HG03439 (cell line): Measurements from ENCODE around the gene TCAIM.
"Not testable (repeated sequence)": the region's sequence is repeated elsewhere in the genome, so short reads cannot be mapped to it uniquely, and the experiment has no call there.

Experiments used
- ATAC-seq: cut with Tn5 transposase; IDR thresholded peaks from one replicate; pipeline ENCODE4 v1.9.1; 2021; ENCODE audit warnings: mild to moderate bottlenecking, moderate library complexity; ENCODE audit not compliant: unreplicated experiment

Gene TCAIM

DNA sequence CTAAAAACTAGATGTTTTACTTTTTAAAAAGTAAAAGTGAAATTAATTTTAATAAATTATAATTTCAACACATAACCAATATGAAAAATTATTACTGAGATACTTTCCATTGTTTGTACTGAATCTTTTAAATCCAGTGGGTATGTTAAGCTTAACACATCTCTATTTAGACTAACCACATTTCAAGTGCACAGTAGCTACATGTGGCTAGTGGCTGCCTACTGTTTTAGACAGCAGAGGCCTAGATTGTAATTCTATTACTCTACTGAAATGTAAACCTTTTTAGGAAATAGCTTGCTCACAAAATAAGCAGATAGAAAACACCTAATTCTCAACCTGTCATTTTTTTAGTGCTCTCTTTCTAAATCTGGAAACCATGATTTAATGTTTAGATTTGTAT, 4.9 kb downstream of the TCAIM start:
- ATAC-seq: no peak

DNA sequence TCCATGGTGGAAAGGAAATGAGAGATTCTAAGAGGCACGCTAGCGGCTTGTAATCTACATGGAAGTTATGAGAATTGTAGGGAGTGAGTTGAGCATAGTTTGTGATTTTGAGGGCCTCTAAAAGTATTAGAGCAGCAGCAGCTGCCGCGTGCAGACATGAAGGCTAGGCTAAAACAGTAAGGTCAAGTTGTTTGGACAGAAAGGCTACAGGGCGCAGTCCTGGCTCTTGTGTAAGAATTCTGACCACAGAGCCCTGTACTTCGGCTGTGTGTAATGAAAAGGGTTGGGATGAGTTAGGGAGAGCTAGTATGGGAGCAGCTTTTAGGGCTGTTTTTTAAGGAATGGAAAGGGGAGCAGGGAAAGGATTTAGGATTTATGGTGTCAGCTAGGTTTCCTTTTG, 8.0 kb downstream of the TCAIM start:
- ATAC-seq: not testable (repeated sequence)

DNA sequence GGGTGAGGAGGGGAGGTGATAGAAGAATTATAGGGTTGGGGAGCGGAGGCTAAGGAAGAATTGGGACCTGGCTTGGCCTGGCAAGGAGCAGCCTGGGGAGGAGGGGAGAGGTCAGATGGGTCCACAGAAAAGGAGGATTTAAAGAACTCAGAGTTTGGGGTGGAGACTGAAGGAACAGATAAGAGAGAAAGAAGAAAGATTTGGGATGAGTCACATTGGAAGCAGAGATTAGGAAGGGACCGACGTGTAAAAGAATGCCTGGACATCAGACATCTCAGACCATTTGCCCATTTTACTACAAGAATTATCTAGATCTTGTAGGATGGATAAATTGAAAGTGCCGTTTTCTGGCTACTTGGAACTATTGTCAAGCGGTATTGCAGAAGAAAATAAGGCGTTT, 10.4 kb downstream of the TCAIM start:
- ATAC-seq: no peak

DNA sequence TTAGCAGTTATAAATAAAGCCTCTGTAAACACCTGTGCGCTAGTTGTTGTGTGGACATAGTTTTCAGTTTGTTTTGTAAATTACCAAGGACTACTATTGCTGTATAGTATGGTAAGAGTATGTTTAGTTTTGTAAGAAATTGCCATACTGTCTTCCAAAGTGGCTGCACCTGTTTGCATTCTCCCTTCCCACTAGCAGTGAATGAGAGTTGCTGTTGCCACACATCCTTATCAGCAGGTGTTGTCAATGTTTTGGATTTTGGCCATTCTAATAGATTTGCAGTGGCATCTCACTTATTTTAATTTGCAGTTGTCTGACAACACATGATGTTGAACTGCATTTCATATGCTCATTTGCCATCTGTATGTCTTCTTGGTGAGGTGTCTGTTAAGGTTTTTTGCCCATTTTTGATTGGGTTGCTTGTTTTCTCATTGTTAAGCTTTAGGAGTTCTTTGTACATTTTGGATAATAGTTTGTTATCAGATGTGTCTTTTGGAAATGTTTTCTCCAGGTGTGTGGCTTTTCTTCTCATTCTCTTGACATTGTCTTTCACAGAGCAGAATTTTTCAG, 14.9 kb downstream of the TCAIM start:
- ATAC-seq: no peak

DNA sequence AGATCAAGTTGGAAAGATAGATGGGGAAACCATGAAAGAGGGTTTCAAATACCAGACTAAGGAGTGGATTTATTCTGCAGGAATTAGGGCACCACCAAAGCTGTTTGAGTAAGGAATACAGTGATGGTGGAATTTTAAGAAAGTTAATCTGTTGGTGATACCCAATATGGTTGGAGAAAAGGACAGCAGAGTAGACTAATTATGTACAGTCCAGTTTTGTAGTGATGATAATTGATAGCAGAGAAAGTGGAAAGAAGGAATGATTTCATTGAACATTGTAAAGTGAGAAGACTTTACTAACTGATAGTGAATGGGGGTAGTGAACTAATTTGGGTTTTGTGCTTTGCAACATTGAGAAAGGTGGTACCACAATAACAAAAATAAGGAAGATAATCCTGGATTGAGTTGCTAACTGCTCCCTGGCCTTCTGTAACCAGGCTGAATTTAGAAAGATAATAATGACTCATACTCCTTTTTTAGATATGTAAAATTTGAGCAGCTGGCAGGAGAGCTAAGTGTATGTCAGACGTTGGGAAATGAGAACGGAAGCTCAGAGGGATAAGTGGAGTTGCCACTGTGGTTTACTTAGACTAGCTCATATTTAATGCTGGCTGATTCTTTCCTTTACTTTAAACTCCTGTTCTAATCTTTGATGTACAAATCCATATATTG, 16.9 kb downstream of the TCAIM start:
- no peak for ATAC-seq

DNA sequence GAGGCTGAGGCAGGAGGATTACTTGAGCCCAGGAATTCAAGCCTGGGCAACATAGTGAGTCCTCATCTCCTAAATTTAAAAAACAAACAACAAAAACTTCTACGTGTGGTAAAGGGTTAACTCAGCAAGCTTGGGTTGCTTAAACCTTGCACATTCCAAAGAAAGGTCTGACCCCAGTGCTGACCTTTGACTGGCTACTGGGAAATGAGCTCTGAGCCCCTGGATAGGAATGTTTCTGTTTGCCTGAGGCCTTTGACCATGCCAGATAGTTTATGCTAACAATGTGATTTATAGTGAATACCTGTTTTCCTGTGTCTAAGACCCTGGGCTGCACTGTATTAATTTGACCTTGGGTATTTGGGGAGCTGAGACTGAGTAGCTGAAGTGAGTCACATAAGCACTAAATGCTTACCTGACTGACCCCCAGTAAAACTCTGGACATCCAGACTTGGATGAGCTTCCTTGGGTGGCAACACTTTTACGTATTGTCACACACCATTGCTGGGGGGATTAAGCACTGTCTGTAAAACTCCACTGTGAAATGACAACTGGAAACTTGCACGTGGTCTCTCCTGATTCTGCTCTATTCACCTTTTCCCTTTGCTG, 20.7 kb downstream of the TCAIM start:
- no peak for ATAC-seq

DNA sequence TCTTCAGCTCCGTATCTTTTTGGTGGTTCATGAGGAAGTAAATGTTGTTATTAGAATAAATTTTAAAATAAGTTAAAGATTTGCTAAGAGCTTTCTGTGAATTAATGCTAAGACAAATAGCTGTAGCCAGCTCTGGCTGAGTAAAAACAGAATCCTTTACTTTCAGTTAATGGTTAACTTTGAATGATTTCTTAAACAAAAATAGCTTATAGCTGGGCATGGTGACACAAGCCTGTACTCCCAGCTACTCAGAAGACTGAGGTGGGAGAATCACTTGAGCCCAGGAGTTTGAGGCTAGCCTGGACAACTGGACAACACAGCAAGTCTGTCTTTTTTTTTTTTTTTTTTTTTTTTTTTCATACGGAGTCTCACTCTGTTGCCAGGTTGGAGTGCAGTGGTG, 25.0 kb downstream of the TCAIM start:
- ATAC-seq: no peak

DNA sequence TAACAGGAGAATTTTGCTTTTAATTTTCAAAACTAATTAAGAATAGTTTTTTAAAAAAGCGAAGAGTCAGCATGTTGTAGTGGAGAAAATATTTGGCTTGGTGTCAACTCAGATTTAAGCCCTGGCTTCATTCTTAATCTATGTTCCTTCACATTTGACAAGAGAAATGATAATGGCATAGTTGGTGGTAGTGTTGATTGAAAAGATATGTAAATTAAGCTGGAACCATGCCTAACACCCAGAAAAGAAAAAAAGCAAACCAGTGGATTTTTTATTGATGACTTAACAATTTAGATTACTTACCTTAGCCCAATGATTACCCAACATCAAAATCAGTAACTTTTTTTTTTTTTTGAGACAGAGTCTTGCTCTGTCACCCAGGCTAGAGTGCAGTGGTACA, 27.4 kb downstream of the TCAIM start:
- ATAC-seq: no peak

DNA sequence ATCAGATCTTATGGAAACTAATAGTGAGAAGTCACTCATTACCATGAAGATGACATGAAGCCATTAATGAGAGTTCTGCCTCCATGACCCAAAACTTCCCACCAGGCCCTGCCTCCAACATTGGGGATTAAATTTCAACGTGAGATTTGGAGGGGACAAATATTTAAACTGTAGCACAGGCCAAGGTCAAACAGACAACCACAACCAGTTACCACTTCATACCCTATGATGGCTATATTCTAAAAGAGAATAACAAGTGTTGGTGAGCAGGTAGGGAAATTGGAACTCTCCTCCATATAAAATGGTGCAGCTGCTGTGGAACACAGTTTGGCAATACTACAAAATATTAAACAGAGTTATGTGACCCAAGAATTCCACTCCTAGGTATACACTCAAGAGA, 36.9 kb downstream of the TCAIM start:
- no peak for ATAC-seq

DNA sequence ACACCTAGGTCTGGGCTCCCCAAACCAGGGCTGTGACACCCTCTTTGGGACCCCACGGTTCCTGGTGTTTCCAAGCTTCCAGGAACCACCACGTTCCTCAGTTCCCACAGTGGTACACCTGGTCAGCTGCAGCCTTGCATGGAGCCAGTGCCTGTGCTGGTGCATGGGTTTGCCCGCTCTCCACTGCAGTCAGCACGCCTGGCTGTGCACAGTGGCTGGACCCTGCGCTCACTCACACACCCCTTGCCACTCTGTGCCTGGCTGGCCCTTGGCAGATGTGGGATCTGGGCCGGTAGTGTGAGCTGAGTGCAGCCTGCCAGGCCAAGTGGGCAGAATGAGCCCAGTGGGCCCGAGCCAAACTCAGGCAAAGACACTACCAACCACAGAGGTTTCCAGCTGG, 48.8 kb downstream of the TCAIM start:
- no peak for ATAC-seq

DNA sequence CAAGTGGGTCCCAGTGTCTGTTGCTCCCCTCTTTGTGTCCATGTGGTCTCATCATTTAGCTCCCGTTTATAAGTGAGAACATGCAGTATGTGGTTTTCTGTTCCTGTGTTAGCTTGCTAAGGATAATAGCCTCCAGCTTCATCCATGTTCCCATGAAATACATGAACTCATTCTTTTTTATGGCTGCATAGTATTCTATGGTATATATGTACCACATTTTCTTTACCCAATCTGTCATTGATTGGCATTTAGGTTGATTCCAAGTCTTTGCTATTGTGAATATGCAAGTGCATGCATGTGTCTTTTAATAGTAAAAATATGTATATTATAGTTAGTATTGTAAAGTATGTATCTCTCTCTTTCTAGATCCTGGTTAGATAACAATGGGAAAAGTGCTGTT, 53.9 kb downstream of the TCAIM start:
- ATAC-seq: no peak

DNA sequence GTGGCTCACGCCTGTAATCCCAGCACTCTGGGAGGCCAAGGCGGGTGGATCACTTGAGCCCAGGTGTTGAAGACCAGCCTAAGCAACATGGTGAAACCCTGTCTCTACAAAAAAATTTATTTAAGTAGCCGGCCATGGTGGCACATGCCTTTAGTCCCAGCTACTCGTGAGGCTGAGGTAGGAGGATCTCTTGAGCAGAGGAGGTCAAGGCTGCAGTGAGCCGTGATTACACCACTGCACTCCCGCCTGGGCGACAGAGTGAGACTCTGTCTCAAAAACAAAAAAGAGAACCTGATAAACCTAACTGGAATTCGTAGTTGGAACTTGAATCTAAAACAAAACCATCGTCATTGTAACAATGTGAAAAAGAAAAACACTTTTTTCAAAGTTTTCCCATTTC, 57.1 kb downstream of the TCAIM start:
- ATAC-seq: no peak

DNA sequence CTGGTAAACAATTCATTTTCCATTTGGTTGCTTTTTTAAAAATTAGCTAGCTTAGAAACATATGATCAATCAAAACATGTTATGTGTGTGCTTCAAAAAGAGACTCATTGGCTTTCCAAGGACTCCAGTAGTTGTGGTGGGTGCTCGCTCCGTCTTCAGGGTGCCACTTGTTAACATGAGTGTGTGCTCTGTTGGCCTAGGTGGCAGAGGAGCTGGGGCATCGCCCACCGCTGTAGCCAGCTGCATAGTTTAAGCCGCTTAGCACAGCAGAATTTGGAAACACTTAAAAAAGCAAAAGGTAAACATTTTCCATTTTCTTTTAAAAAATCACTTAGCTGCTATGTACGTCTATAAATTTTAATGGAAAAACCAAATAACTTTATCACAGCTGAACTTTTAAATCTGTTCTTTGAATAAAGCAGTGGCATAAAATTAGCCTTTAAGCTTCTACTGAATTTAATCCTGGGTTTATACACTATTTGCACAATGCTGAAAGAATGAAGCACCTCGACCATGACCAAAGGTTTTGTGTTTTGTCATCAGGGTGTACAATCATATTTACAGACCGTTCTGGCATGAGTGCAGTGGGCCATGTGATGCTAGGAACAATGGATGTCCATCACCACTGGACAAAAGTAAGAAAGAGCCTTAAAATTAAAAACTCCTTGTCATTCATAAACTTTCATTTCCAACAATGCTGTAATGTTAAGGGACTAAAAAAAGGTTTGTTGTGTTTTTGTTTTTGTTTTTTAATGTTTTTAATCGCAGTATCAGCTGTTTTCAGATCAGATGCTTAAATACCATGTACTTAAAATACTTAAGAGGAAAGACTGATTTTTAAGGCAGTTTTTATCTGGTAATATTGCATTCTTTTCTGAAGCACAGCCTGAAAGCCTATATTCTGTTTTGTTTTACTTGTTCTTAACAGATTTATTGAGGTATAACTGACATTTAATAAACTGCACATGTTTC, 57.9 kb downstream of the TCAIM start:
- ATAC-seq: no peak

DNA sequence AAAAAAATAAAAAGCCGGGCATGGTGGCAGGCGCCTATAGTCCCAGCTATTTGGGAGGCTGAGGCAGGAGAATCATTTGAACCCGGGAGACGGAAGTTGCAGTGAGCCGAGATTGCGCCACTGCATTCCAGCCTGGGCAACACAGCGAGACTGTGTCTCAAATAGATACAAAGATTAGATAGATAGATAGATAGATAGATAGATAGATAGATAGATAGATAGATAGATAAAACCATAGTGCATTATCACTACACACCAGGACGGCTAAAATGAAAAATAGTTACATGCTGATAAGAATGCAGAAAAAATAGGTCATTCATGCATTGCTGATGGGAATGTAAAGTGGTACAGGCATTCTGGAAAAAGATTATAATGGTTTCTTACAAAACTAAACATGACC, 59.7 kb downstream of the TCAIM start:
- ATAC-seq: not testable (repeated sequence)

DNA sequence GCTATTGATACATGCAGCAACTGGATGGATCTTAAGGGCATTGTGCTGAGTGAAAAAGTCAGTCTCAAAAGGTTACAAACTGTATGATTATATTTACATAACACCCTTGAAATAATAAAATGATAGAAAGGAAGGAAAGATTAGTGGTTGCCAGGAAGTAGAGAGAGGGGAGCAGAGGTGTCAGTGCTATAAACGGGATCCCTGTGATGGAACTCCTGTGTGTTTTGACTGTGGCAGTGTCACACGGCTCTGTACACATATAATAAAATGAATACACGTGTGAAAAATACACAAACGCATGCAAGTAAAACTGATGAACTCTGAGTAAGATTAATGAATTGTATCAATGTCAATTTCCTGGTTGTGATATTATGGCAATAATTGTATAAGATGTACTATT, 60.3 kb downstream of the TCAIM start:
- ATAC-seq: no peak

DNA sequence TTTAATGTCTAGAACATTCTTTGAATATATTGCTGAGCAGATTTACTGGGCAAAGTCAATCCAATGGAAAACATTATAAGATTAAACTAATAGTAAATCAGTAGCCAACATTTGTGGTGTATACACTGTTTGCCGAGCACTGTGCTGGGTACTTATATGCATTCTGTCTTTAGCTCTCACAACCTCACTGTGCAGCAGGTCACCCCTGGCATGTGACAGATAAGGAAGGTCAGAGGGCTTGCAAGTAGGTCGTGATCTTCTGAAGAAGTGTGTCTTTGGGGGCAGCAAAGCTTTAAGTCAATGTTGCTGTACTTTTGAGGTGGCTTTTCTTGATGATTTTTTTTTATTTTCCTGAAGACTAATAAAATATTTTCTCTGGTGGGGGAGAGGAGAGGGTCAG, 62.2 kb downstream of the TCAIM start:
- ATAC-seq: no peak

DNA sequence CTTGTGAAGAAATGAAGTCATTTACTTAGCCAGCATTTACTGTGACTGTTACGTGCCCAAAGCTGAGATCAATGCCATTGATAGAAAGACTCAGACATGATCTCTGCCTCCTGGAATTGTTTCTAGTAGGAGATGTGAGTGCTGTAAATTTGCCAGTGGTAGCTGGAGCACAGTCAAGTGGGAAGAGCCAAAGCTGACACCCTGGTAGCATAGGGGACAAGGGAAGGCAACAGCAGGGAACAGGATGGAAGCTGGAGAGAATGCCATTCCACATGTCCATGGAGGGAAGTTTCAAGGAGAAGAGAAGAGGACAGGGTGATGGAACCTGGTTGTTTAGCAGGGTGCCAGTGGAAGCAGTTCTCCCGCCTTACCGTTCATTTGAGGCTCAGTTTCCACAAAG, 64.0 kb downstream of the TCAIM start:
- no peak for ATAC-seq

DNA sequence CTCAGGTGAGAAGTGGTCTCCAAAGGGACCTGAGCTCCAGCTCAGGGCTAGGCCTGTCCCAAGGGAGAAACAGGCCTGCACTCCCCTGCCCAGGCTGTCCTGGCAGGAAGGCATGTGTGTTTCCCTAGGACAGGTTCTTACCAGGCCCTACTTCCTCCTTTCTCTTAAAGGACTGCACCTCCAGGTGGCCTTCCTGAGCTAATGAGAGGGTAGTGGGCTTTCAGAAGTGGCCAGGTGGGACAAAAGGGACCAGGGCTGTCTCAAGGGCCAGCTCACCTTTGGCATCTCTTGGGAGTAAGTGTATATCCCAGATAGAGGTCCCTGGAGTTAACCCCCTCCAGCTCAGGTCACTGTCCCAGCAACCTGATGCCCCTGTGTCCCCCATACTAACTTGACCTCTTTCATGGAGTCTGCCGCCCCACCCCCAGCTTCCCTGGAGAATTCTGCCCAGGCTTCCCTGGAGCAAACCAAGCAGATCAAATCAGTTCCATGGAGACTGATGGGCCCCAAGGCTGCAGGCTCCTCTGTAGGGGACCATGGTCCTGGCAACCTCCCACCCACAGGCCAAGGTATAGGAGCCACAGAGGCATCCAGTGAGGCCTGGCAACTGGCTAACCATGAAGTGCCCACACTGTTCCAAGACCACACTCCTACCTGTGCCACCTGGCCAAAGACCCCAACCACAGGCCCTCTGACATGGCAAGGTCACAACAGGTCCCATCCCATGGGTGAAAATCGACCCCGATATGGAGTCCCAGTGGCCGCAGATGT, 71.3 kb downstream of the TCAIM start:
- ATAC-seq: no peak

DNA sequence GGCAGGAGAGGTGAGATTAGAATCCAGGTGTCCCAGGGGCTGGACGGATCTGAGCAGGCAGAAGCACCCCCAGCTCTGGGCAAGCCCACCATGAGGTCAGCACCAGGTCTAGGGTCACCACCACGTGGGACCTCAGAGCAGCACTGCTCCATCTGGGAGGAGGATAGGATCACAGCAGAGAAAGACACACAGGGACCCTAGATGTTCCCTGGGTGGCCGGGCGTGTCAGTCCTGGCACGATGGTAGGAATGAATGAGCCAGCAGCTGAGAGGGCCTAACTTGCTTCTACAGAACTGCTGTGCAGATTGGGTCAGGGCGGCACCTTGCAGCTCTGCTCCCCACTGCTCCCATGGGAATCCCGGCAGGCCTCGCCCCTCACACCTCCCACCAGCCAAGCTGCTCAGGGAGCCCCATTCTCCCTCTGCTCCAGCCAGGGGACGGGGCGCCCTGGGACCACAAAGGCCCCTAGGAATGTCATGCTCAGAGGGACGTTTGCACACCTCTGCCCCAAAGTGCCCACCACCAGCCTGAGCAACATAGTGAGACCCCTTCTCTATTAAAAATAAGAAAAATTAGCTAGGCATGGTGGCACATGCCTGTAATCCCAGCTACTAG, 72.6 kb downstream of the TCAIM start:
- no peak for ATAC-seq

DNA sequence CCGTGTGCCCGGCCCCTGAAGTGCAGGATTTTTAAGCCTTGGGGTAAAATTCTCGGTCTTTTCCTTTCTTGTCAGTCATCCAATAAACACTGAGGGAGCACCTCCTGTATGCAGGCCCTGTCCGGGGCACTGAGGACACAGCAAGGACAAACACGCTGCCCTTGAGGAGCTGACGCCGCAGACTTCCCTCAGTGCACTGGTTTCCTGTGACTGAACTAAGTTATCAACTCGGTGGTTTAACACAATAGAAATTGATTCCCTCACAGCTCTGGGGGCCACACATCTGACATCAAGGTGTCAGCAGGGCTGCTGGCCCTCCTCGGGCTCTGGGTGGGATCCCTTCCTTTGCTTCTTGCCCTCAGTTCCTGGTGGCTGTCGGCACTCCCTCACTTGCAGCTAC, 73.8 kb downstream of the TCAIM start:
- no peak for ATAC-seq
